Endothelial cell of umbilical vein (primary cell): ENCODE data around the gene SLC7A11. TPM values are rescaled to one million over a fixed set of nuclear protein-coding genes. Genes with fewer than 3 reads are reported as not detected.

ENCODE experiments used
- BruUV-seq: library from RNA; stranded (reverse); fragments of 400-500 nt; replicated peaks from 2 replicates; lab custom pipeline; 2021; lab: Mats Ljungman, UMichigan
- CTCF ChIA-PET: fragments of 300-600, 350-600 bp; sonication (Branson Sonifier 250); formaldehyde crosslinking; loops from one replicate; lab custom pipeline; 2021; ENCODE audit warnings: antibody characterized with exemption, inconsistent platforms; lab: Charles Lee
- POLR2A ChIA-PET: fragments of 300-600, 350-600 bp; sonication (Branson Sonifier 250); formaldehyde crosslinking; loops from one replicate; lab custom pipeline; 2021; ENCODE audit warnings: antibody characterized with exemption, inconsistent platforms; lab: Charles Lee
- DNase-seq: peaks from one replicate; pipeline ENCODE4 v3.0.0-alpha.2; 2011; ENCODE audit warnings: low read depth, low spot score
- FAIRE-seq: peaks from 2 replicates; lab custom pipeline; 2011; peaks lifted over from hg19 to GRCh38; lab: Jason Lieb, UNC
- H2AFZ ChIP-seq: 2 replicates; pipeline ENCODE4 v1.6.0; 2012; ENCODE audit warnings: low read depth, low read length, control low read depth, inconsistent platforms
- H3K27ac ChIP-seq: 2 replicates; pipeline ENCODE4 v1.5.1; 2011; ENCODE audit warnings: low read depth, mild to moderate bottlenecking, control low read depth, low read length, moderate library complexity; ENCODE audit not compliant: insufficient read depth
- H3K27me3 ChIP-seq, 2 experiments: 2 replicates each; pipeline versions ENCODE4 v1.6.0 to v1.6.1; 2011; ENCODE audit warnings: low read length in 2 of 2, mixed read lengths in 1 of 2; ENCODE audit not compliant: control insufficient read depth in 2 of 2, insufficient read depth in 2 of 2
- H3K36me3 ChIP-seq, 2 experiments: 2 replicates in 1 of 2; 3 replicates in 1 of 2; pipeline ENCODE4 v1.5.1; 2011; ENCODE audit warnings: low read length in 2 of 2, mild to moderate bottlenecking in 1 of 2, moderate library complexity in 1 of 2; ENCODE audit not compliant: control insufficient read depth in 2 of 2, insufficient read depth in 2 of 2; ENCODE audit errors: extremely low read depth in 1 of 2
- H3K4me1 ChIP-seq: 3 replicates; pipeline ENCODE4 v1.5.1; 2011; ENCODE audit warnings: mild to moderate bottlenecking, low read length; ENCODE audit not compliant: control insufficient read depth, insufficient read depth; ENCODE audit errors: extremely low read depth
- H3K4me2 ChIP-seq: 2 replicates; pipeline ENCODE4 v1.6.1; 2011; ENCODE audit warnings: low read length, control low read depth, mixed read lengths; ENCODE audit not compliant: insufficient read depth
- H3K4me3 ChIP-seq, 3 experiments: fragments of 200-600 bp in 1 of 3; sonication (generic), shearing (Covaris generic) in 1 of 3; replicated peaks in 1 of 3; 2 replicates each; pipeline ENCODE4 v1.5.1; 2011 to 2016; ENCODE audit warnings: control low read depth in 3 of 3, low read length in 3 of 3, mild to moderate bottlenecking in 2 of 3, inconsistent platforms in 1 of 3, low read depth in 1 of 3, moderate library complexity in 1 of 3; ENCODE audit not compliant: insufficient read depth in 1 of 3
- H3K79me2 ChIP-seq: 2 replicates; pipeline ENCODE4 v1.6.0; 2012; ENCODE audit warnings: low read length, inconsistent platforms; ENCODE audit not compliant: control insufficient read depth, insufficient read depth
- H3K9ac ChIP-seq: replicated peaks from 2 replicates; pipeline ENCODE3; 2011; ENCODE audit warnings: low read length, control low read depth; ENCODE audit not compliant: insufficient read depth; ENCODE audit errors: extremely low read depth
- H3K9me1 ChIP-seq: replicated peaks from 3 replicates; pipeline ENCODE4 v1.6.0; 2011; ENCODE audit warnings: mild to moderate bottlenecking, low read length; ENCODE audit not compliant: control insufficient read depth, insufficient read depth; ENCODE audit errors: extremely low read depth
- H3K9me3 ChIP-seq: replicated peaks from 2 replicates; pipeline ENCODE4 v1.5.1; 2012; ENCODE audit warnings: low read length, inconsistent platforms; ENCODE audit not compliant: control insufficient read depth, insufficient read depth
- H4K20me1 ChIP-seq: replicated peaks from 2 replicates; pipeline ENCODE3; 2011; ENCODE audit warnings: mild to moderate bottlenecking, low read length; ENCODE audit not compliant: control insufficient read depth, insufficient read depth; ENCODE audit errors: extremely low read depth
- CTCF ChIP-seq, 2 donors: IDR thresholded peaks; 1 replicate in 1 of 2; 2 replicates in 1 of 2; pipeline ENCODE4 v1.5.1; 2011; ENCODE audit warnings: low read length in 2 of 2, mild to moderate bottlenecking in 2 of 2, moderate library complexity in 2 of 2, control low read depth in 1 of 2, inconsistent platforms in 1 of 2, low read depth in 1 of 2; ENCODE audit not compliant: insufficient read depth in 1 of 2; ENCODE audit errors: extremely low read depth in 1 of 2
- EZH2 ChIP-seq: IDR thresholded peaks from 2 replicates; pipeline ENCODE4 v1.6.1; 2012; ENCODE audit warnings: borderline replicate concordance, low read depth, mild to moderate bottlenecking, moderate library complexity, low read length, inconsistent platforms; ENCODE audit not compliant: severe bottlenecking
- FOS ChIP-seq: IDR thresholded peaks from 2 replicates; pipeline ENCODE4 v1.6.1; 2011; ENCODE audit warnings: mild to moderate bottlenecking, low read length, moderate library complexity, borderline replicate concordance; ENCODE audit not compliant: insufficient read depth
- GATA2 ChIP-seq: IDR thresholded peaks from 2 replicates; pipeline ENCODE4 v1.7.0; 2011; ENCODE audit warnings: low read depth, mild to moderate bottlenecking, moderate library complexity, mixed read lengths, low read length; ENCODE audit not compliant: insufficient read length, insufficient read depth
- JUN ChIP-seq: IDR thresholded peaks from 2 replicates; pipeline ENCODE4 v1.6.1; 2011; ENCODE audit warnings: borderline replicate concordance, low read depth; ENCODE audit not compliant: insufficient read length, insufficient read depth
- MAX ChIP-seq: IDR thresholded peaks from 2 replicates; pipeline ENCODE4 v1.6.1; 2011; ENCODE audit not compliant: insufficient read depth, insufficient read length
- MYC ChIP-seq: IDR thresholded peaks from one replicate; pipeline ENCODE4 v1.6.1; 2011; ENCODE audit warnings: mild to moderate bottlenecking, low read depth, low read length
- POLR2A ChIP-seq: IDR thresholded peaks from 2 replicates; pipeline ENCODE4 v1.6.1; 2012; ENCODE audit warnings: low read depth, mild to moderate bottlenecking, control low read depth, low read length
- POLR2AphosphoS5 ChIP-seq: IDR thresholded peaks from 2 replicates; pipeline ENCODE4 v1.6.1; 2012; ENCODE audit warnings: low read depth, mild to moderate bottlenecking, control low read depth, low read length, moderate library complexity; ENCODE audit not compliant: insufficient read depth
- dilution Hi-C: fragments of 300-500 bp; cut with MboI; formaldehyde crosslinking; loops from one replicate; pipeline ENCODE4 v1.15.0; 2019; ENCODE audit warnings: low sequenced_read_pairs; ENCODE audit not compliant: extremely low pct_ligation_motif_present
- intact Hi-C: fragments of 100-400 bp; cut with micrococcal nuclease; formaldehyde crosslinking; loops from one replicate; pipeline ENCODE4 v1.10.0; 2022
- polyA plus RNA-seq, 4 experiments: library from polyadenylated mRNA; depleted of rRNA in 3 of 4; stranded (reverse) in 3 of 4; unstranded in 1 of 4; fragments of >200 nt; gene quantifications; 2 replicates each; pipeline versions ENCODE4 v1.2.1 to v1.2.3, GENCODE V29; 2011 to 2012; ENCODE audit warnings: missing spikeins in 1 of 4
- total RNA-seq: library from RNA; stranded (reverse); gene quantifications from 2 replicates; pipeline ENCODE4 v1.2.3, GENCODE V29; 2021

Gene SLC7A11
- total and polyA plus RNA-seq, 2 donors (not counting 3 experiments of a cell fraction or from before 2014, with no cell fraction given): 28.4 to 82.7 TPM

DNA sequence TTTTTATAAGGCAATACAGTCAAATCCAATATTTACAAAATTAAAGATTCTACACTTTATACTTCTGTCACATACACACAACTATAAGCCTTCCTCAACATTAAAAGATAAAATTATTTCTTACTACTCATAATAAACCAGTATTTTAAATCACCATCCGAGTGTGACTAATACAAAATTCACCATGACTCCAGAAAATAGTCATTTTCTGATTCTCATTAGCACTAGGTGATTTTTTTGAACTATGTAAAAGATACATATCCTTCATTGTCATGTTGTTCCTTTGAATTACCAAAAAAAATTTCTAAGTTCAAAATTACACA is 646 bp upstream of the SLC7A11 start:
- Histone ChIP-seq H3K4me1 (peaks cover 18% of the 10 kb centered on the region), H3K36me3 (peaks cover 0 to 2% of the 10 kb centered on the region in 2 experiments), H3K9me1 (no peaks in the 10 kb centered on the region), H3K9ac (peak overlapping the region; percentile 100), H2AFZ (no peak overlapping the region), H3K4me3 (peak overlapping the region; percentile 2 to 99 (median 21)), H3K27ac (peak overlapping the region; percentile 96), H3K27me3 (no peaks in the 10 kb centered on the region), H3K9me3 (no peaks in the 10 kb centered on the region), H3K79me2 (peaks cover 47% of the 10 kb centered on the region), H3K4me2 (peak overlapping the region; percentile 98), H4K20me1 (no peaks in the 10 kb centered on the region)
- BruUV-seq: no TSS peak
- intact Hi-C loops: loop anchor here (1.0 to 10.0 kb wide), 12 partner anchors 20 to 669 kb away; no protein-coding TSS in a partner anchor
- FAIRE-seq (no peak), DNase-seq (no peak)
- dilution Hi-C loops: no loop called here
- TF ChIP-seq GATA2: no peak
- no peak for TF ChIP-seq POLR2A
- no peak for TF ChIP-seq CTCF (IDR thresholded peaks at IDR 0.05; ENCODE audit: extremely low read depth in 1 of 2, insufficient read depth in 1 of 2, low read depth in 1 of 2, low read length in 2 of 2)
- no peak for TF ChIP-seq MYC
- no peak for TF ChIP-seq POLR2AphosphoS5
- TF ChIP-seq FOS: no peak
- no peak for TF ChIP-seq MAX
- TF ChIP-seq JUN: no peak
- TF ChIP-seq EZH2: no peak
- ChIA-PET POLR2A (interaction anchor here (0.6 to 3.6 kb wide), 8 partner anchors 13 to 774 kb away, joined by 3 to 29 read pairs (median 5); no protein-coding TSS in a partner anchor), CTCF (interaction anchor here (0.7 to 1.9 kb wide), 7 partner anchors 13 to 313 kb away, joined by 3 to 11 read pairs (median 3); no protein-coding TSS in a partner anchor)
